ENCODE data around the gene CYFIP1.

Gene CYFIP1

DNA sequence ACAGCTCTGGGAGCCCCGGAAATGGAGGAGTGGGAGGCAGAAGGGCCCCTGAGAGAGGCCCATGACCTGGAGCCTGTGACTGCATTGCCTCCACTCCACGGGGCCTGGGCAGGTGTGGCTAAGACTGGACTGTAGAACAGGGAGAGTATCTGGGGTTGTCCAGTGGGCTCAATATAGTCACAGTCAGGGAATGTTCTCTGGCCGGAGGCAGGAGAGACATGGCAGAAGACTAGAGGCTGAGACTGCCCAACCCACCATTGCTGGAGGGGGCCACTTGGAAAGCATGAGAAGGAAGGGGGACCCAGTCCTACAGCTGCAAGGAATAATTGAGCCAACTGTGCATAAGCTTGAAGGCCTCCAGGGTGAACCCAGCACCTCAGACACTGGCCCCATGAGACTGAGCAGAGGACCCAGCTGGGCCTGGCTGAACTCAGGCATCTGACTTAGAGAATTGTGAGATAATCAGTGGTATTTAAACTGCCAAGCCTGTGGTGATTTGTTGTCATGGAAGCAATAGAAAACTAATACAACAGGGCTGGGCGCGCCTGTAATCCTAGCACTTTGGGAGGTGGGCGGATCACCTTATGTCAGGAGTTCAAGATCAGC, 108.6 kb downstream of the CYFIP1 start (continued):
- TF ChIP-seq, protein P1, sequence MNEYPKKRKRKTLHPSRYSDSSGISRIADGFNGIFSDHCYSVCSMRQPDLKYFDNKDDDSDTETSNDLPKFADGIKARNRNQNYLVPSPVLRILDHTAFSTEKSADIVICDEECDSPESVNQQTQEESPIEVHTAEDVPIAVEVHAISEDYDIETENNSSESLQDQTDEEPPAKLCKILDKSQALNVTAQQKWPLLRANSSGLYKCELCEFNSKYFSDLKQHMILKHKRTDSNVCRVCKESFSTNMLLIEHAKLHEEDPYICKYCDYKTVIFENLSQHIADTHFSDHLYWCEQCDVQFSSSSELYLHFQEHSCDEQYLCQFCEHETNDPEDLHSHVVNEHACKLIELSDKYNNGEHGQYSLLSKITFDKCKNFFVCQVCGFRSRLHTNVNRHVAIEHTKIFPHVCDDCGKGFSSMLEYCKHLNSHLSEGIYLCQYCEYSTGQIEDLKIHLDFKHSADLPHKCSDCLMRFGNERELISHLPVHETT (tag by site-specific recombination; IDR thresholded peaks at IDR 0.05) = no peak
- no peak for TF ChIP-seq KLF1 (tag by site-specific recombination; IDR thresholded peaks at IDR 0.05)
- TF ChIP-seq ZNF596 (tag by site-specific recombination; IDR thresholded peaks at IDR 0.05) = no peak

DNA sequence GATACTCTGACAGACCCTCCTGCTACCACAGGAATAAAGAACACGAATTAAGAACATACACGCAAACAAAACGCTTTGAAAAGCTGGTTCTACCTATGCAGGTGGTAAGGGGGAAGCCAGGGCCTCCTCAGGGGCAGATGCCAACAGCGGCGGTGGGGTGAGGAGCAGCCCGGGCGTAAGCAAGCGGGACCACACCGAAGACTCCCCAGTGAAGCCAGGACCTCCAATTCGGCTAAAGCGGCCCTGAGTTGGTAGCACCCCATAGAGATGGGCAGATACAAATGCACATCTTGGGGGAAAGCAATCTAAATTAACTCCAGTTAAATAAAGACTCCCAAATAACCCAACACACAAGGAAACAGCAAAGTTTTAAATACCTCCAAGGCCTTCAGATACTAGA, 109.3 kb downstream of the CYFIP1 start:
- TF ChIP-seq EGR2 (tag by site-specific recombination; IDR thresholded peaks at IDR 0.05; ENCODE audit: low read depth) = no peak
- TF ChIP-seq ZNF530 (tag by site-specific recombination; IDR thresholded peaks at IDR 0.05; ENCODE audit: low read depth) = no peak
- TF ChIP-seq, protein P2, sequence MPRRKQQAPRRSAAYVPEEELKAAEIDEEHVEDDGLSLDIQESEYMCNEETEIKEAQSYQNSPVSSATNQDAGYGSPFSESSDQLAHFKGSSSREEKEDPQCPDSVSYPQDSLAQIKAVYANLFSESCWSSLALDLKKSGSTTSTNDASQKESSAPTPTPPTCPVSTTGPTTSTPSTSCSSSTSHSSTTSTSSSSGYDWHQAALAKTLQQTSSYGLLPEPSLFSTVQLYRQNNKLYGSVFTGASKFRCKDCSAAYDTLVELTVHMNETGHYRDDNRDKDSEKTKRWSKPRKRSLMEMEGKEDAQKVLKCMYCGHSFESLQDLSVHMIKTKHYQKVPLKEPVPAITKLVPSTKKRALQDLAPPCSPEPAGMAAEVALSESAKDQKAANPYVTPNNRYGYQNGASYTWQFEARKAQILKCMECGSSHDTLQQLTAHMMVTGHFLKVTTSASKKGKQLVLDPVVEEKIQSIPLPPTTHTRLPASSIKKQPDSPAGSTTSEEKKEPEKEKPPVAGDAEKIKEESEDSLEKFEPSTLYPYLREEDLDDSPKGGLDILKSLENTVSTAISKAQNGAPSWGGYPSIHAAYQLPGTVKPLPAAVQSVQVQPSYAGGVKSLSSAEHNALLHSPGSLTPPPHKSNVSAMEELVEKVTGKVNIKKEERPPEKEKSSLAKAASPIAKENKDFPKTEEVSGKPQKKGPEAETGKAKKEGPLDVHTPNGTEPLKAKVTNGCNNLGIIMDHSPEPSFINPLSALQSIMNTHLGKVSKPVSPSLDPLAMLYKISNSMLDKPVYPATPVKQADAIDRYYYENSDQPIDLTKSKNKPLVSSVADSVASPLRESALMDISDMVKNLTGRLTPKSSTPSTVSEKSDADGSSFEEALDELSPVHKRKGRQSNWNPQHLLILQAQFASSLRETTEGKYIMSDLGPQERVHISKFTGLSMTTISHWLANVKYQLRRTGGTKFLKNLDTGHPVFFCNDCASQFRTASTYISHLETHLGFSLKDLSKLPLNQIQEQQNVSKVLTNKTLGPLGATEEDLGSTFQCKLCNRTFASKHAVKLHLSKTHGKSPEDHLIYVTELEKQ (tag by site-specific recombination; IDR thresholded peaks at IDR 0.05; ENCODE audit: borderline replicate concordance) = no peak
- TF ChIP-seq ZNF10 (tag by site-specific recombination; IDR thresholded peaks at IDR 0.05) = no peak
- no peak for TF ChIP-seq SP7 (tag by site-specific recombination; IDR thresholded peaks at IDR 0.05)
- TF ChIP-seq YY2 (tag by site-specific recombination; IDR thresholded peaks at IDR 0.05) = no peak
- TF ChIP-seq, protein P3, sequence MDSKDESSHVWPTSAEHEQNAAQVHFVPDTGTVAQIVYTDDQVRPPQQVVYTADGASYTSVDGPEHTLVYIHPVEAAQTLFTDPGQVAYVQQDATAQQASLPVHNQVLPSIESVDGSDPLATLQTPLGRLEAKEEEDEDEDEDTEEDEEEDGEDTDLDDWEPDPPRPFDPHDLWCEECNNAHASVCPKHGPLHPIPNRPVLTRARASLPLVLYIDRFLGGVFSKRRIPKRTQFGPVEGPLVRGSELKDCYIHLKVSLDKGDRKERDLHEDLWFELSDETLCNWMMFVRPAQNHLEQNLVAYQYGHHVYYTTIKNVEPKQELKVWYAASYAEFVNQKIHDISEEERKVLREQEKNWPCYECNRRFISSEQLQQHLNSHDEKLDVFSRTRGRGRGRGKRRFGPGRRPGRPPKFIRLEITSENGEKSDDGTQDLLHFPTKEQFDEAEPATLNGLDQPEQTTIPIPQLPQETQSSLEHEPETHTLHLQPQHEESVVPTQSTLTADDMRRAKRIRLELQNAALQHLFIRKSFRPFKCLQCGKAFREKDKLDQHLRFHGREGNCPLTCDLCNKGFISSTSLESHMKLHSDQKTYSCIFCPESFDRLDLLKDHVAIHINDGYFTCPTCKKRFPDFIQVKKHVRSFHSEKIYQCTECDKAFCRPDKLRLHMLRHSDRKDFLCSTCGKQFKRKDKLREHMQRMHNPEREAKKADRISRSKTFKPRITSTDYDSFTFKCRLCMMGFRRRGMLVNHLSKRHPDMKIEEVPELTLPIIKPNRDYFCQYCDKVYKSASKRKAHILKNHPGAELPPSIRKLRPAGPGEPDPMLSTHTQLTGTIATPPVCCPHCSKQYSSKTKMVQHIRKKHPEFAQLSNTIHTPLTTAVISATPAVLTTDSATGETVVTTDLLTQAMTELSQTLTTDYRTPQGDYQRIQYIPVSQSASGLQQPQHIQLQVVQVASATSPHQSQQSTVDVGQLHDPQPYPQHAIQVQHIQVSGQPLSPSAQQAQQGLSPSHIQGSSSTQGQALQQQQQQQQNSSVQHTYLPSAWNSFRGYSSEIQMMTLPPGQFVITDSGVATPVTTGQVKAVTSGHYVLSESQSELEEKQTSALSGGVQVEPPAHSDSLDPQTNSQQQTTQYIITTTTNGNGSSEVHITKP (tag by site-specific recombination; IDR thresholded peaks at IDR 0.05) = no peak
- no peak for TF ChIP-seq ZNF221 (tag by site-specific recombination; IDR thresholded peaks at IDR 0.05; ENCODE audit: borderline replicate concordance)
- TF ChIP-seq IKZF3 (tag by site-specific recombination; IDR thresholded peaks at IDR 0.05) = no peak
- TF ChIP-seq ZNF311 (tag by site-specific recombination; IDR thresholded peaks at IDR 0.05; ENCODE audit: borderline replicate concordance) = no peak
- TF ChIP-seq ZNF138 (tag by site-specific recombination; IDR thresholded peaks at IDR 0.05; ENCODE audit: borderline replicate concordance) = no peak
- no peak for TF ChIP-seq ZNF274 (IDR thresholded peaks at IDR 0.05; ENCODE audit: low read length)
- TF ChIP-seq ZNF274 (tag by site-specific recombination; IDR thresholded peaks at IDR 0.05; ENCODE audit: borderline replicate concordance) = no peak
- no peak for TF ChIP-seq ZNF701 (tag by site-specific recombination; IDR thresholded peaks at IDR 0.05)
- TF ChIP-seq, protein P4, sequence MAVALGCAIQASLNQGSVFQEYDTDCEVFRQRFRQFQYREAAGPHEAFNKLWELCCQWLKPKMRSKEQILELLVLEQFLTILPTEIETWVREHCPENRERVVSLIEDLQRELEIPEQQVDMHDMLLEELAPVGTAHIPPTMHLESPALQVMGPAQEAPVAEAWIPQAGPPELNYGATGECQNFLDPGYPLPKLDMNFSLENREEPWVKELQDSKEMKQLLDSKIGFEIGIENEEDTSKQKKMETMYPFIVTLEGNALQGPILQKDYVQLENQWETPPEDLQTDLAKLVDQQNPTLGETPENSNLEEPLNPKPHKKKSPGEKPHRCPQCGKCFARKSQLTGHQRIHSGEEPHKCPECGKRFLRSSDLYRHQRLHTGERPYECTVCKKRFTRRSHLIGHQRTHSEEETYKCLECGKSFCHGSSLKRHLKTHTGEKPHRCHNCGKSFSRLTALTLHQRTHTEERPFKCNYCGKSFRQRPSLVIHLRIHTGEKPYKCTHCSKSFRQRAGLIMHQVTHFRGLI (tag by site-specific recombination; IDR thresholded peaks at IDR 0.05) = no peak
- TF ChIP-seq, protein P5, sequence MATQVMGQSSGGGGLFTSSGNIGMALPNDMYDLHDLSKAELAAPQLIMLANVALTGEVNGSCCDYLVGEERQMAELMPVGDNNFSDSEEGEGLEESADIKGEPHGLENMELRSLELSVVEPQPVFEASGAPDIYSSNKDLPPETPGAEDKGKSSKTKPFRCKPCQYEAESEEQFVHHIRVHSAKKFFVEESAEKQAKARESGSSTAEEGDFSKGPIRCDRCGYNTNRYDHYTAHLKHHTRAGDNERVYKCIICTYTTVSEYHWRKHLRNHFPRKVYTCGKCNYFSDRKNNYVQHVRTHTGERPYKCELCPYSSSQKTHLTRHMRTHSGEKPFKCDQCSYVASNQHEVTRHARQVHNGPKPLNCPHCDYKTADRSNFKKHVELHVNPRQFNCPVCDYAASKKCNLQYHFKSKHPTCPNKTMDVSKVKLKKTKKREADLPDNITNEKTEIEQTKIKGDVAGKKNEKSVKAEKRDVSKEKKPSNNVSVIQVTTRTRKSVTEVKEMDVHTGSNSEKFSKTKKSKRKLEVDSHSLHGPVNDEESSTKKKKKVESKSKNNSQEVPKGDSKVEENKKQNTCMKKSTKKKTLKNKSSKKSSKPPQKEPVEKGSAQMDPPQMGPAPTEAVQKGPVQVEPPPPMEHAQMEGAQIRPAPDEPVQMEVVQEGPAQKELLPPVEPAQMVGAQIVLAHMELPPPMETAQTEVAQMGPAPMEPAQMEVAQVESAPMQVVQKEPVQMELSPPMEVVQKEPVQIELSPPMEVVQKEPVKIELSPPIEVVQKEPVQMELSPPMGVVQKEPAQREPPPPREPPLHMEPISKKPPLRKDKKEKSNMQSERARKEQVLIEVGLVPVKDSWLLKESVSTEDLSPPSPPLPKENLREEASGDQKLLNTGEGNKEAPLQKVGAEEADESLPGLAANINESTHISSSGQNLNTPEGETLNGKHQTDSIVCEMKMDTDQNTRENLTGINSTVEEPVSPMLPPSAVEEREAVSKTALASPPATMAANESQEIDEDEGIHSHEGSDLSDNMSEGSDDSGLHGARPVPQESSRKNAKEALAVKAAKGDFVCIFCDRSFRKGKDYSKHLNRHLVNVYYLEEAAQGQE (tag by site-specific recombination; IDR thresholded peaks at IDR 0.05) = no peak
- Histone ChIP-seq H3K4me1 (ENCODE audit: control insufficient read depth, insufficient read depth, low read length) (no peaks in the 10 kb centered on the region), H3K36me3 (ENCODE audit: control insufficient read depth in 2 of 2, insufficient read depth in 1 of 2, low read length in 2 of 2) (peaks cover 5 to 77% of the 10 kb centered on the region in 2 experiments; a peak in 2 of 3 replicates), H3K4me3 (ENCODE audit: low read depth, low read length) (no peak overlapping the region), H3K9me3 (ENCODE audit: control insufficient read depth, insufficient read depth, low read depth, low read length) (no peaks in the 10 kb centered on the region), H3K27ac (ENCODE audit: extremely low read depth, low read depth, low read length) (no peak overlapping the region)
- POLR2A ChIA-PET = no interaction called here
- CTCF ChIA-PET = no interaction called here

Measured in HEK293 (cell line).